Sciatic nerve (tissue), 2 donors: ENCODE measurements around the gene MDM1. TPM values are rescaled to one million over a fixed set of nuclear protein-coding genes. Genes with fewer than 3 reads are reported as not detected.
A peak's percentile ranks its signal among the peaks of the same experiment; 100 is the strongest.

Source experiments
- ATAC-seq: fragments of 200-7000 bp; cut with Tn5 transposase; one replicate; pipeline ENCODE4 v1.9.1; 2020; ENCODE audit warnings: mild to moderate bottlenecking, moderate library complexity
- DNase-seq: peaks from one replicate; pipeline ENCODE4 v3.0.0-alpha.2; 2020; ENCODE audit warnings: low spot score
- intact Hi-C: fragments of 100-400 bp; cut with DNase I; formaldehyde crosslinking; loops from one replicate; pipeline ENCODE4 v1.14.2; 2022
- total RNA-seq: library from RNA; stranded (reverse); fragmentation: NEBNext Ultra II Directional; extraction: Animal tissue kit (Norgen Biotek cat#: 25700); gene quantifications from one replicate; pipeline ENCODE4 v1.2.1, GENCODE V29; 2021
- donor health status: DM: no; HTN: no; CAD: no.
- donor health status: DM: no; HTN: no; CAD: no.

The MDM1 gene
- total RNA-seq, 1 donor from 2014 or later, result 18.3 TPM

GRCh38 chr12:68259318-68259940 is 72.7 kb downstream of the MDM1 start:
- no peak for DNase-seq
- intact Hi-C loops, result no loop called here
- no peak for ATAC-seq

- intact Hi-C loops, result no loop called here
- ATAC-seq (no peak), DNase-seq (no peak)
Measured at GRCh38 chr12:68253504-68253903, 78.7 kb downstream of the MDM1 start, which contains the start of gene IL22. Gene IL22 (minus strand): TSS chr12:68253604. CDS start chr12:68253448, 156 bp downstream.

GRCh38 chr12:68252077-68252476 is 80.1 kb downstream of the MDM1 start:
- no peak for DNase-seq
- no peak for ATAC-seq
- intact Hi-C loops, result no loop called here

GRCh38 chr12:68250454-68250853 is 81.7 kb downstream of the MDM1 start:
- intact Hi-C loops, result no loop called here
- ATAC-seq, result no peak

GRCh38 chr12:68247785-68248184 is 84.4 kb downstream of the MDM1 start:
- intact Hi-C loops, result loop anchor here (10.0 kb wide), 1 partner anchor 67 kb away; no protein-coding TSS in a partner anchor
- ATAC-seq (no peak), DNase-seq (no peak)

More at GRCh38 chr12:68250454-68250853, 81.7 kb downstream of the MDM1 start:
- DNase-seq, result no peak

GRCh38 chr12:68246350-68246749 is 85.8 kb downstream of the MDM1 start:
- intact Hi-C loops, result loop anchor here (10.0 kb wide), 1 partner anchor 68 kb away; no protein-coding TSS in a partner anchor
- ATAC-seq (no peak), DNase-seq (no peak)

- intact Hi-C loops, result loop anchor here (10.0 kb wide), 1 partner anchor 69 kb away; no protein-coding TSS in a partner anchor
- DNase-seq, result no peak
- peak; percentile 27 for ATAC-seq
Measured at GRCh38 chr12:68245180-68246021, 86.8 kb downstream of the MDM1 start.

Other genes starting within 250 kb of the MDM1 start
- gene IFNG, start 172.6 kb downstream of the MDM1 start, total RNA-seq, result 0.40 TPM
- gene IL26, start 106.6 kb downstream of the MDM1 start, total RNA-seq, result not detected
- not detected for gene IL22, start 78.8 kb downstream of the MDM1 start, total RNA-seq